WI38 (cell line): ENCODE data around the gene TRIM7.

ENCODE experiments used
- H3K4me3 ChIP-seq: 2 replicates; pipeline ENCODE4 v1.5.1; 2011; ENCODE audit warnings: low read depth, mild to moderate bottlenecking, control low read depth, low read length
- CTCF ChIP-seq: IDR thresholded peaks from 2 replicates; pipeline ENCODE4 v1.5.1; 2012; ENCODE audit warnings: low read depth, mild to moderate bottlenecking, control low read depth, low read length

The TRIM7 gene

DNA sequence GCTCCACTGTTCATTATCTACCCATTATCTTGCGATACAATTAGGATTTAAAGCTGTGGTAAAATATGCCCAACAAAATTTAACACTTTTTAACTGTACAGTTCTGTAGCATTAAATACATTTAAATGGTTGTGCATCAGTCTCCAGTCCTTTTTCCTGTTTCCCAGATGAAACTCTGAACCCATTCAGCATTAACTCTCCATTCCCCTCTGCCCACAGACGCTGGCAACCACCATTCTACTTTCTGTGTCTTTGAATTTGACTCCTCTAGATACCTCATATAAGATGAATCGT, 2.9 kb upstream of the TRIM7 start:
- H3K4me3 ChIP-seq = no peak overlapping the region
- no peak for TF ChIP-seq CTCF

DNA sequence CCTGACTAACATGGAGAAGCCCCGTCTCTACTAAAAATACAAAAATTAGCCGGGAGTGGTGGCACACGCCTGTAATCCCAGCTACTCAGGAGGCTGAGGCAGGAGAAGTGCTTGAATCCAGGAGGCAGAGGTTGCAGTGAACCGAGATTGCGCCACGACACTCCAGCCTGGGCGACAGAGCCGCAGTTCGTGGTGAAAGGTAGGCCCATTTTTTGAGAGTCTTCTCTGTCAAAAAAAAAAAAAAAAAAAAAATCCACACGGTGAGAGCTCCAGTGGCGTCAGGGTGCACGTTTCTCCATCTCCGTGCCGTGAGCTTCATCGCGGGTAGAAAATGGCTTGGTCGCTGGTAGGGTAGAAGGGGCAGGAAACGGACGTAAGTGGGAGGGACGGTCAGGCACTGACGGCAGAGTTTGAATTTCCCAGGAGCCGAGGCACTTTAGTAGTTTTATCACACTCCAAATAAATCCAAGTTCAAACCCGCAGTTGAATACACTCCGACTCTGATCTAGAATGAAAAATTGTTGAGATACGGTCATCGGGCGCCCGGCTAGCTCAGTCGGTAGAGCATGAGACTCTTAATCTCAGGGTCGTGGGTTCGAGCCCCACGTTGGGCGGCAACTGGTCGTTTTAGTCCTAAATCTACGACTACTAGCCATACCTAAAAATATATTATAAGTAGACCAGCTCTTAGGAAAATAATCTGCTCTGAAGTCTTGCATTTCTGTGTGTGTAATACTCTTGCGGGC, 2.4 kb upstream of the TRIM7 start:
- TF ChIP-seq CTCF = no peak
- H3K4me3 ChIP-seq = peak overlapping the region; percentile 66

GRCh38 chr5:181205761-181206649, 1.0 kb upstream of the TRIM7 start:
- no peak for TF ChIP-seq CTCF
- H3K4me3 ChIP-seq = peak overlapping the region; percentile 66

GRCh38 chr5:181204113-181204825, 727 bp downstream of the TRIM7 start:
- H3K4me3 ChIP-seq = peak overlapping the region; percentile 64
- no peak for TF ChIP-seq CTCF

DNA sequence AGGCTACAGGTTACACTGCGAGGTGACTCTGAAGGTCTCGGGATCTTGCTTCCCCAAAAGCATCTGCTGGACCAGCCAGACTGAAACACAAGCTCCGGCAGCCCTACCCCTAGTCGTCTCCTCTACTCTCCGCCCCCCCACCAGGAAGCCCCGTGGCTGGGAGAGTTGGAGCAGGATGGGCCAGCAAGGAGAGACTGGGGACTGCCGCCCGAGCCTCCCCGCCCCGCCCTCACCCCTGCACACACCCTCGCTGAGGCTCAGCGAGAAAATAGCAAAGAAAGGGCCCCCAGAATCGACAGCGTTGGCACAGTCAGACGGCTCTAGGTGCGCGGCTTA, 1.3 kb downstream of the TRIM7 start:
- TF ChIP-seq CTCF = no peak
- H3K4me3 ChIP-seq = peak overlapping the region; percentile 64

DNA sequence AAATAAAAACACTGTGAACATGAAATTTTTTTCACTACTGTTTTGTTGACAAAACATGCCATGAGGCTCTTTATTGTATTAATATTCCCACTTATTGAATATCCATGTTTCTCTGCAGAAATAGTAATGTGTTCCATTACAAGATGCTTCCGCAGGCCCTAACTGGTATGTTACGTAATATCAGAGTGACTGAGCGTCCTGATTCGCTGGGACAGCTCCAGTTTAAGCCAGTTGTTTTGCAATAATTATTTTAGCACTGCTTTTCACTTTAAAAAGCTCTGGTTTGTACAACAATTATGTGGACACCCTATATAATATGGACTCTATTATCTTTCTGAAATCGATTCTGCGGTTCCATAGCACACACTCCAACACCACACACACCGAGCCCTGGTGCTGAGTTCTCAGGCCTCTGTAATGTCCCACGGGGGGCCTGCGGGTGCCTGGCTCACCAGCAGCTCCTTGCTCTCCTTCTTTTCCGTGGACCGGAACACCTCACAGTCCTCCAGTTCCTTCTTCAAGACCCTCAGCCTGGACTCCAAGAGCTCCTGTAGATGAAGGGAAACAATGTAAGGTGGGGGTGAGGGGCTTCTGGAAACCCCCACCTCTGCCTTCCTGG, 1.8 kb downstream of the TRIM7 start:
- no peak for TF ChIP-seq CTCF
- no peak overlapping the region for H3K4me3 ChIP-seq
